H1 (cell line): ENCODE measurements around the gene RGS8. TPM values are rescaled to one million over a fixed set of nuclear protein-coding genes. Genes with fewer than 3 reads are reported as not detected.

Experiments
- BCL11A ChIP-seq, 2 experiments: IDR thresholded peaks; one replicate each; pipeline ENCODE4 v1.6.1; 2011; ENCODE audit warnings: low read depth in 2 of 2, low read length in 2 of 2, mild to moderate bottlenecking in 2 of 2
- ZNF274 ChIP-seq: IDR thresholded peaks from 2 replicates; pipeline ENCODE4 v1.7.0; 2012; ENCODE audit warnings: low read length, borderline replicate concordance; ENCODE audit errors: extremely low read depth
- polyA plus RNA-seq, 7 experiments: library from polyadenylated mRNA; depleted of rRNA in 3 of 7; stranded (reverse) in 5 of 7; unstranded in 2 of 7; fragments of >200 nt in 5 of 7; fragments of 200-250 nt in 2 of 7; gene quantifications; 1 replicate in 5 of 7; 2 replicates in 1 of 7; 4 replicates in 1 of 7; pipeline versions ENCODE4 v1.2.1 to v1.2.3, GENCODE V29; 2011 to 2013; ENCODE audit warnings: missing spikeins in 2 of 7, mixed read lengths in 2 of 7
- total RNA-seq: library from RNA; stranded (reverse); fragmentation: NEBNext Ultra II Directional; extraction: Animal tissue kit (Norgen Biotek cat#: 25700); gene quantifications from 2 replicates; pipeline ENCODE4 v1.2.1, GENCODE V29; 2021
- TF ChIP-seq, protein P1 (sequence below), 3 experiments: IDR thresholded peaks; 1 replicate in 2 of 3; 2 replicates in 1 of 3; pipeline versions ENCODE4 v1.5.1 to v1.6.1; 2011; ENCODE audit warnings: low read length in 3 of 3, mild to moderate bottlenecking in 3 of 3, inconsistent platforms in 2 of 3, low read depth in 1 of 3, moderate library complexity in 1 of 3; ENCODE audit not compliant: insufficient read depth in 1 of 3; ENCODE audit errors: control extremely low read depth in 1 of 3

Gene RGS8
- total and polyA plus RNA-seq, 2 of the 8 experiments (the other 6 are each of a cell fraction or from before 2014, with no cell fraction given) = 0.13 to 0.23 TPM

DNA sequence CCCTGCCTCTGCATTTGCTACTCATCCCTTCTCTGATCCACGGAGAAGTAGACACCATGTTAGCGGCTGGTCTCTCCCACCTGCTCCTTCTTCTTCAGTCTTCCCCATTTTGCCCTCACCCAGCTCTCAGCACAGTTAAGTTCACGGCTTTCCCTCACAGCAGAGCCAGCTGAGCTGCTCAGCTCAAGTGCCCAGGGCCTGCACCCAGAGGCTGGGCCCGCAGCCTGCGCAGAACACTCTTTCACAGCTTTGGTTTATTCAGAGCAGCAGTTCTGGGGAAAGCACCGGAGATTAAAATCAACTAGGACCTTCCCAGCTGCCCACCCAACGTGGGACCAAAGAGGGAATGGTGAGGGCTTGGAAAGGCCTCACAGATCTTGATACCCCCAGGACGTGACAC, 41.9 kb downstream of the RGS8 start (continued):
- TF ChIP-seq, protein P1, sequence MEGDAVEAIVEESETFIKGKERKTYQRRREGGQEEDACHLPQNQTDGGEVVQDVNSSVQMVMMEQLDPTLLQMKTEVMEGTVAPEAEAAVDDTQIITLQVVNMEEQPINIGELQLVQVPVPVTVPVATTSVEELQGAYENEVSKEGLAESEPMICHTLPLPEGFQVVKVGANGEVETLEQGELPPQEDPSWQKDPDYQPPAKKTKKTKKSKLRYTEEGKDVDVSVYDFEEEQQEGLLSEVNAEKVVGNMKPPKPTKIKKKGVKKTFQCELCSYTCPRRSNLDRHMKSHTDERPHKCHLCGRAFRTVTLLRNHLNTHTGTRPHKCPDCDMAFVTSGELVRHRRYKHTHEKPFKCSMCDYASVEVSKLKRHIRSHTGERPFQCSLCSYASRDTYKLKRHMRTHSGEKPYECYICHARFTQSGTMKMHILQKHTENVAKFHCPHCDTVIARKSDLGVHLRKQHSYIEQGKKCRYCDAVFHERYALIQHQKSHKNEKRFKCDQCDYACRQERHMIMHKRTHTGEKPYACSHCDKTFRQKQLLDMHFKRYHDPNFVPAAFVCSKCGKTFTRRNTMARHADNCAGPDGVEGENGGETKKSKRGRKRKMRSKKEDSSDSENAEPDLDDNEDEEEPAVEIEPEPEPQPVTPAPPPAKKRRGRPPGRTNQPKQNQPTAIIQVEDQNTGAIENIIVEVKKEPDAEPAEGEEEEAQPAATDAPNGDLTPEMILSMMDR (IDR thresholded peaks at IDR 0.05; ENCODE audit: control extremely low read depth in 1 of 3, insufficient read depth in 1 of 3, low read depth in 1 of 3, low read length in 3 of 3) = no peak
- TF ChIP-seq BCL11A (IDR thresholded peaks at IDR 0.05; ENCODE audit: low read depth in 2 of 2, low read length in 2 of 2) = no peak
- no peak for TF ChIP-seq ZNF274
